Measurements from ENCODE around the gene BLMH. TPM values are rescaled to one million over a fixed set of nuclear protein-coding genes. Genes with fewer than 3 reads are reported as not detected.

The BLMH gene, protein sequence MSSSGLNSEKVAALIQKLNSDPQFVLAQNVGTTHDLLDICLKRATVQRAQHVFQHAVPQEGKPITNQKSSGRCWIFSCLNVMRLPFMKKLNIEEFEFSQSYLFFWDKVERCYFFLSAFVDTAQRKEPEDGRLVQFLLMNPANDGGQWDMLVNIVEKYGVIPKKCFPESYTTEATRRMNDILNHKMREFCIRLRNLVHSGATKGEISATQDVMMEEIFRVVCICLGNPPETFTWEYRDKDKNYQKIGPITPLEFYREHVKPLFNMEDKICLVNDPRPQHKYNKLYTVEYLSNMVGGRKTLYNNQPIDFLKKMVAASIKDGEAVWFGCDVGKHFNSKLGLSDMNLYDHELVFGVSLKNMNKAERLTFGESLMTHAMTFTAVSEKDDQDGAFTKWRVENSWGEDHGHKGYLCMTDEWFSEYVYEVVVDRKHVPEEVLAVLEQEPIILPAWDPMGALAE
- 10 to 100 TPM; 20.5 to 29.4 (median 21.3) TPM for total RNA-seq

DNA sequence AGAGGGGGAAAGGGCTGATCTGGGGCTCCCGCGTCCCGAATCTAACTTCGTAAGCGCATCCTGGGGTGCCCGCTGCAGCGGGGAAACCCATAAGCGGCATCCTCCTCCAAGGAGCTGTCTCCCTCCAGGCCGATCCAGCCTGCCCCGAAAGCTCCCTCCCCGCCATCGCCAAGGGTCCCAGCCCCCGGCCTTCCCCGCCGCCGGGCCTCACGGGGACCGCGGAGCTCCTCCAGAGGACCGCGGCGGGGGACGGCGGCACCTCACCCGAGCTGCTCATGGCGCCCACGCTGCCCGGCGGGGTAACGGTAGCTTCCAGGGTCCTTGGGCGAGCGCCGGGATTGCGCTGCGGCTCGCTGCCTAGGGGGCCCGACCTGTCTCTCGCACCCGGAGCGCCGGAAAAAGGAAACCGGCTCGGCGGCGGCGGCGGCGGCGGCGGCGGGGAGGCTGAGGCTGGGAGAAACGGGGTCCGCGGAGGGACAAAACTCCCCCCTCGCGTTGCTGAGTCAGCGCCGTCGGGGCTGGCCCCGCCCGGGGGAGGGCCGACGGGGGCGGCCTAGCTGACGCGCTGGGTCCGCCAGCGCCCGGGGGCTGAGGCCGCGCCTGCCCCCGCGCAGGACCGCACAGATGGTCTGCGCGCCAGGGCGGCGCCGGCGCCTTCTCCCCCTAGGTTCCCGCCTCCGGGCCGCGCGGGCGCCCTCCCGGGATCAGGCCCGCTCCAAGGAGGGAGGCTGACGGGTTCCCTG is at the start of gene BLMH:
Gene BLMH (minus strand): TSS at position 402 of the 743 bp plus-strand sequence. CDS start 125 bp downstream, at position 277.
- peak within 1 kb of the TSS; percentile 63 to 68 for H3K27ac ChIP-seq
- TF ChIP-seq POLR2AphosphoS5 (IDR thresholded peaks at IDR 0.05) (peak in 1 of 3 donors; percentile 5), POLR2A (IDR thresholded peaks at IDR 0.05) (no peak)
- H3K4me3 ChIP-seq = peak within 1 kb of the TSS; percentile 89 to 96 (median 90)
- H3K27me3 ChIP-seq = no peaks in the 10 kb centered on the region
- H3K4me1 ChIP-seq = peaks cover 0 to 6% of the 10 kb centered on the region in 2 donors
- no peaks in the 10 kb centered on the region for H3K36me3 ChIP-seq
- peak; percentile 19 to 57 for DNase-seq (ENCODE audit: low spot score in 2 of 2)
- H3K9me3 ChIP-seq = no peaks in the 10 kb centered on the region
- intact Hi-C loops (cut with DNase I; ENCODE audit: low total_unique reads) = no loop called here

DNA sequence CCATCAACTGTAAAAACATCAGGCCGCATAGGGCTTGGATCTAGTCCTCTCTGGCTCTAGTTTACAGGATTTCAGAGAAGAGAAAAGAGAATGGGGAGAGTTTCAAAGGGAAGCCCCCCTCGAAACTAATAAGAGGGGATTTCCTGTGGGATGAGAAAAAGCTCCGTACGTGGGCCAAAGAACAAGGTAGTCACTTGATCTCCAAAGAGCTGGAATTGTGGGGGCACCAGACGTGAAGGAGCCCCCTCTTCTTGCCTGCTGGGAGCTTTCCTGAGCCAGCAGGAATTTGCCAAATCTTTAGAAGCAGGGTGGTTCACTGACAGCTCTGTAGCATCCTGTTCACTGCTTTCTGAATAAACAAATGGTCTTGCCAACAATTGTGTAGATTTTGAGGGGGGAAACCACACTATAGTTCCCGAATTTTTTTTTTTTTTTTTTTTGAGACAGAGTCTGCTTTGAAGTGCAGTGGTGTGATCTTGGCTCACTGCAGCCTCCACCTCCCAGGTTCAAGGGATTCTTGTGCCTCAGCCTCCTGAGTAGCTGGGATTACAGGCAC is 49.1 kb upstream of the BLMH start:
- peaks cover 0 to 7% of the 10 kb centered on the region in 2 donors for H3K4me1 ChIP-seq

DNA sequence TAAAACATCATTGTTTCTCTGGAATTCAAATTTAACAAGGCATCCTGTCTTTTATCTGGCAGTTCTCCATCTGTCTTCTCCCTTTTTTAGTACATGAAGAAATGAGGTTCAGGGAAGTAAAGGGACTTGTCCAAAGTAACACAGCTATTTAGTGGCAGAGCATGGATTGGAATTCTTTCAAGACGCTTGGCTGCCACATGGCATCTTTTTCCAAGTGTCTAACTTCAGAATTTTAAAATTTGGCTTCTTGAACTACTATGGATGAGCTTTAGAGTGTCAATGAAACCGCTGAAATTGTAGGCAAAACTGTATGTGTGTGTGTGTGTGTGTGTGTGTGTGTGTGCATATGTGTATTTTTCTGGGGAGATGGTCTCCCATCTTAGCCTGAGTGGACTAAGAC is 47.3 kb upstream of the BLMH start:
- TF ChIP-seq POLR2AphosphoS5 (IDR thresholded peaks at IDR 0.05) (no peak), POLR2A (IDR thresholded peaks at IDR 0.05) (no peak)
- TF ChIP-seq, protein P1, sequence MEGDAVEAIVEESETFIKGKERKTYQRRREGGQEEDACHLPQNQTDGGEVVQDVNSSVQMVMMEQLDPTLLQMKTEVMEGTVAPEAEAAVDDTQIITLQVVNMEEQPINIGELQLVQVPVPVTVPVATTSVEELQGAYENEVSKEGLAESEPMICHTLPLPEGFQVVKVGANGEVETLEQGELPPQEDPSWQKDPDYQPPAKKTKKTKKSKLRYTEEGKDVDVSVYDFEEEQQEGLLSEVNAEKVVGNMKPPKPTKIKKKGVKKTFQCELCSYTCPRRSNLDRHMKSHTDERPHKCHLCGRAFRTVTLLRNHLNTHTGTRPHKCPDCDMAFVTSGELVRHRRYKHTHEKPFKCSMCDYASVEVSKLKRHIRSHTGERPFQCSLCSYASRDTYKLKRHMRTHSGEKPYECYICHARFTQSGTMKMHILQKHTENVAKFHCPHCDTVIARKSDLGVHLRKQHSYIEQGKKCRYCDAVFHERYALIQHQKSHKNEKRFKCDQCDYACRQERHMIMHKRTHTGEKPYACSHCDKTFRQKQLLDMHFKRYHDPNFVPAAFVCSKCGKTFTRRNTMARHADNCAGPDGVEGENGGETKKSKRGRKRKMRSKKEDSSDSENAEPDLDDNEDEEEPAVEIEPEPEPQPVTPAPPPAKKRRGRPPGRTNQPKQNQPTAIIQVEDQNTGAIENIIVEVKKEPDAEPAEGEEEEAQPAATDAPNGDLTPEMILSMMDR (IDR thresholded peaks at IDR 0.05) = no peak
- intact Hi-C loops (cut with DNase I; ENCODE audit: low total_unique reads) = no loop called here

More for the DNA sequence above, 49.1 kb upstream of the BLMH start:
- H3K4me3 ChIP-seq = no peak overlapping the region
- TF ChIP-seq POLR2A (IDR thresholded peaks at IDR 0.05) = no peak
- TF ChIP-seq, protein P1 (IDR thresholded peaks at IDR 0.05) = no peak
- no peak for TF ChIP-seq POLR2AphosphoS5 (IDR thresholded peaks at IDR 0.05)
- intact Hi-C loops (cut with DNase I; ENCODE audit: low total_unique reads) = no loop called here
- H3K27me3 ChIP-seq = no peaks in the 10 kb centered on the region
- H3K9me3 ChIP-seq = no peaks in the 10 kb centered on the region
- H3K27ac ChIP-seq = peak overlapping the region; percentile 79 to 83
- H3K36me3 ChIP-seq = no peaks in the 10 kb centered on the region
- DNase-seq (ENCODE audit: low spot score in 2 of 2) = no peak

DNA sequence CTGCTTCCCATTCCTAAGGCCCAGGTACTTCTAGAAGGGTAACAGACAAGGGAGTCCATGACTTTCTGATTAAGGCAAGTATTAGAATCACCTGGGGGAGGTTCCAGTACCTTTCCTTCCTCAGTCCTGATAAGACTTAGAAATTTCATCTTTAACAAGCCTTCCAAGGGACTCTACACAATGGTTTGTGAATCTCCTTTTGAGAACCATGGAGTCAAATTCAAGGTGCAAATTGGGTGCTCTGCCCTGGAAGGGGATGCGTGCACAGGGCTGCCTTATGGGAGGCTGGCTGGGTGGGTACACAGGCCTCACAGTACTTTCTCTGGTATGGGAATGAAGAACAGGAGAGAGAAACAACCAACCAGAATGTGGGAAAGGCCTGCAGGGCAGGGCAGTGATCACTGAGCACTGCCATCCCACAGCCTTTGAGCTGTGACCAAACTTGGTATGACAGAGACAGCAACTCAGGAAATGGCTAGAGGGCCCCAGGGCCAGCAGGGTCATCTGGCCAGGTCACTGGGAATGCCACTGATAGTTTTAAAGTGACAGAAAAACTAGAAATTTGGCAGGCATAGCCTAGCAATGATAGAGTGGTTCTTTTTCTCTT is 45.8 kb upstream of the BLMH start:
- no peak for DNase-seq (ENCODE audit: low spot score in 2 of 2)
- TF ChIP-seq, protein P1 (IDR thresholded peaks at IDR 0.05) = no peak
- TF ChIP-seq POLR2AphosphoS5 (IDR thresholded peaks at IDR 0.05) (no peak), POLR2A (IDR thresholded peaks at IDR 0.05) (no peak)
- H3K4me3 ChIP-seq = no peak overlapping the region
- H3K36me3 ChIP-seq = no peaks in the 10 kb centered on the region
- intact Hi-C loops (cut with DNase I; ENCODE audit: low total_unique reads) = no loop called here
- H3K27me3 ChIP-seq = no peaks in the 10 kb centered on the region
- H3K27ac ChIP-seq = no peak overlapping the region
- no peaks in the 10 kb centered on the region for H3K9me3 ChIP-seq
- no peaks in the 10 kb centered on the region for H3K4me1 ChIP-seq

More for the DNA sequence above, 47.3 kb upstream of the BLMH start:
- Histone ChIP-seq H3K9me3 (no peaks in the 10 kb centered on the region), H3K27me3 (no peaks in the 10 kb centered on the region), H3K4me3 (no peak overlapping the region), H3K36me3 (no peaks in the 10 kb centered on the region), H3K27ac (no peak overlapping the region), H3K4me1 (no peaks in the 10 kb centered on the region)
- DNase-seq (ENCODE audit: low spot score in 2 of 2) = no peak
